Activated T-helper 2 cell treated with anti-CD3 and anti-CD28 coated beads, Interferon-gamma antibody, Interleukin-2, Interleukin-4, amounts not matched to agents 10 μg/mL and 5 μg/mL and 100 μg/mL, durations not matched to agents 14 hours and 24 hours and 36 hours (primary cell): ENCODE data around the gene ZNF91. TPM values are rescaled to one million over a fixed set of nuclear protein-coding genes. Genes with fewer than 3 reads are reported as not detected.
"Not testable (repeated sequence)": the region's sequence is repeated elsewhere in the genome, so short reads cannot be mapped to it uniquely, and the experiment has no call there.

ENCODE experiments used
- DNase-seq: peaks from one replicate; pipeline ENCODE4 v3.0.0; 2021; ENCODE audit warnings: low spot score
- H3K27ac Mint-ChIP-seq: one replicate; pipeline ENCODE4 v1.8.0; 2021; ENCODE audit warnings: mixed read lengths
- H3K27me3 Mint-ChIP-seq: one replicate; pipeline ENCODE4 v1.8.0; 2021; ENCODE audit warnings: low read depth, mixed read lengths
- H3K36me3 Mint-ChIP-seq: one replicate; pipeline ENCODE4 v1.8.0; 2021; ENCODE audit warnings: low read depth, mixed read lengths
- H3K4me1 Mint-ChIP-seq: one replicate; pipeline ENCODE4 v1.8.0; 2021; ENCODE audit warnings: low read depth, mixed read lengths
- H3K4me3 Mint-ChIP-seq: one replicate; pipeline ENCODE4 v1.8.0; 2021; ENCODE audit warnings: low read depth, mild to moderate bottlenecking, moderate library complexity, mixed read lengths
- H3K9me3 Mint-ChIP-seq: one replicate; pipeline ENCODE4 v1.8.0; 2021; ENCODE audit warnings: mixed read lengths
- intact Hi-C: fragments of 100-400 bp; cut with micrococcal nuclease; formaldehyde crosslinking; loops from one replicate; pipeline ENCODE4 v1.15.1; 2023
- total RNA-seq: library from RNA; stranded (reverse); gene quantifications from 2 replicates; pipeline ENCODE4 v1.2.3, GENCODE V29; 2022

Gene ZNF91
- total RNA-seq, 1 donor from 2014 or later = 26.5 TPM

DNA sequence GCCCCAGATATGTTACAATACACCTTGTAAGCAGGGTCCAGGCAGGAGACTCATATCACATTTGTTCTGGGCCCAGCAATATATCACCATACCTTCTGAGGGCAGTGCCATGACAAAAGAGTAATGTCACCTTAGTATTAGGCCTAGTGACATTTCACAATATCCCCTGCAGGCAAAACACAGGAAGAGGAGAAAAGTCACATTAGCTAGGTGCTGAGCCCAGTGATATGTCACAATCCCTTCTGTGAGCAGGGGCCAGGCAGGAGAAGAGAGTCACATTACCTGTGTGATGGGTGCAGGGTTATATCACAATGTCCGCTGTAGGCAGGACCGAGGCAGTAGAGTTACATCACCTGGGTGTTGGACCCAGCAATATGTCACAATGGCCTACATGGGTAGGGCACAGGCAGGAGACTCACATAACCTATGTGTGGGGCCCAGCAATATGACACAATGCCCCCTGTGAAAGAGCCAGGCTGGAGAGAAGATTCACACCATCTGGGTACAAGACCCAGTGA, 12.4 kb upstream of the ZNF91 start:
- peaks cover 51% of the 10 kb centered on the region for H3K9me3 Mint-ChIP-seq
- no peaks in the 10 kb centered on the region for H3K4me1 Mint-ChIP-seq
- no peak overlapping the region for H3K27ac Mint-ChIP-seq
- no peaks in the 10 kb centered on the region for H3K27me3 Mint-ChIP-seq
- no peak for DNase-seq
- intact Hi-C loops = no loop called here
- no peak overlapping the region for H3K4me3 Mint-ChIP-seq
- H3K36me3 Mint-ChIP-seq = no peaks in the 10 kb centered on the region

- intact Hi-C loops = no loop called here
- no peaks in the 10 kb centered on the region for H3K27me3 Mint-ChIP-seq
- peaks cover 58% of the 10 kb centered on the region for H3K9me3 Mint-ChIP-seq
- H3K27ac Mint-ChIP-seq = no peak overlapping the region
- H3K4me3 Mint-ChIP-seq = no peak overlapping the region
- DNase-seq = no peak
- H3K36me3 Mint-ChIP-seq = no peaks in the 10 kb centered on the region
- H3K4me1 Mint-ChIP-seq = no peaks in the 10 kb centered on the region
Measured at GRCh38 chr19:23406721-23407120, 11.4 kb upstream of the ZNF91 start.

GRCh38 chr19:23406091-23406490, 10.8 kb upstream of the ZNF91 start:
- Mint-ChIP-seq H3K36me3 (no peaks in the 10 kb centered on the region), H3K4me3 (no peak overlapping the region), H3K27ac (no peak overlapping the region), H3K4me1 (no peaks in the 10 kb centered on the region), H3K9me3 (peaks cover 58% of the 10 kb centered on the region), H3K27me3 (no peaks in the 10 kb centered on the region)
- intact Hi-C loops = no loop called here
- DNase-seq = no peak

GRCh38 chr19:23404676-23405075, 9.4 kb upstream of the ZNF91 start:
- Mint-ChIP-seq H3K36me3 (no peaks in the 10 kb centered on the region), H3K27me3 (no peaks in the 10 kb centered on the region), H3K4me3 (no peak overlapping the region), H3K4me1 (no peaks in the 10 kb centered on the region), H3K9me3 (peaks cover 61% of the 10 kb centered on the region), H3K27ac (no peak overlapping the region)
- intact Hi-C loops = no loop called here
- DNase-seq = no peak

DNA sequence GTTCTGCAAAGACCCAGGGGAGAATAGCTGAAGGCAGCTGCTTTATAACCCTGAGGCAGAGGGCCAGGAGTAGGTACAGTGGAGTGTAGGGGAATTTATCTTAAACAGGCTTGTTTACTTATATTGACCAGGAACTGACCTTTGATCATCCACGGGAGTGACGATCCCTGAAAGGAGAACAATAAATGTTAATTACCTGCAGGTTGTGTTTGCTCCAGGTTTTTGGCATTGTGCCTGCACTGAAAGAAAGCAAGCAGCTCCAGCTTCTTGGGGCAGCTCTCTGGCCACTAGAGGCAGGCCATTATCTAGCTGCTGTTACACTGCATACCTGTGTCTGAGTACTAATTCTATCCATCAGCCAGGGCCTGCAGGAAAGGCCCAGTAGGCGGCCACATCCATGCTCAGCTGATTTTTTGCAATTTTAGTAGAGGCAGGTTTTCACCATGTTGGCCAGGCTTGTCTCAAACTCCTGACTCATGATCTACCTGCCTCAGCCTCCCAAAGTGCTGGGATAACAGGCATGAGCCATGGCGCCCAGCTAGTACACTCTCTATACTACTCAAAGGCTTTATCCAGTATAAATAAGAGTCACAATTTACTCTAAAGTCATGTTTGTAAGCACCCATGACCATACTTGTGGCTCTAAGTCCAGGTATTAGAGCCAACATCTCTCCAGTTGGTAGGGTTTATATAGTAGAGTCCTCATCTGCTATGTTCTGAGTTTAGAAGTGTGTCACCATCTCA, 8.5 kb upstream of the ZNF91 start:
- H3K27me3 Mint-ChIP-seq = no peaks in the 10 kb centered on the region

GRCh38 chr19:23403052-23403451, 7.8 kb upstream of the ZNF91 start:
- H3K36me3 Mint-ChIP-seq = no peaks in the 10 kb centered on the region
- H3K27me3 Mint-ChIP-seq = no peaks in the 10 kb centered on the region
- DNase-seq = no peak
- H3K4me1 Mint-ChIP-seq = no peaks in the 10 kb centered on the region
- H3K27ac Mint-ChIP-seq = no peak overlapping the region
- H3K4me3 Mint-ChIP-seq = no peak overlapping the region
- peaks cover 62% of the 10 kb centered on the region for H3K9me3 Mint-ChIP-seq
- intact Hi-C loops = no loop called here

More for the DNA sequence above, 8.5 kb upstream of the ZNF91 start:
- Mint-ChIP-seq H3K36me3 (no peaks in the 10 kb centered on the region), H3K4me1 (no peaks in the 10 kb centered on the region), H3K9me3 (peaks cover 64% of the 10 kb centered on the region), H3K27ac (no peak overlapping the region), H3K4me3 (no peak overlapping the region)
- intact Hi-C loops = no loop called here
- no peak for DNase-seq

DNA sequence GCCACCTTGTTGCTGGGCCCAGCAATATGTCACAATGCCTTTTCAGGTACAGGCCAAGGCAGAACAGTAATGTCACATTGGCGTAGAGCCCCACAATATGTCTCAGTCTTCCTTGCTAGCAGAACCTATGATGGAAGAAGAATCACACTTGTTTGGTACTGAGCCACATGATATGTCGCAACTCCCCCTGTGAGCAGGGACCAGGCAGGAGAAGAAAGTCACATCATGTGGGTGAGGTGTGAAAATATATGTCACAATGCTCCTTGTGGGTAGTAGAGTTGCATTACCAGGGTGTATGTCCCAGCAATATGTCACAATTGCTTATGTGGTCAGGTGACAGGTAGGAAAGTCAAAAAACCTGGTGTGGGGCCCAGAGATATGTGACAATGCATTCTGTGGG, 7.1 kb upstream of the ZNF91 start:
- no peak overlapping the region for H3K27ac Mint-ChIP-seq

DNA sequence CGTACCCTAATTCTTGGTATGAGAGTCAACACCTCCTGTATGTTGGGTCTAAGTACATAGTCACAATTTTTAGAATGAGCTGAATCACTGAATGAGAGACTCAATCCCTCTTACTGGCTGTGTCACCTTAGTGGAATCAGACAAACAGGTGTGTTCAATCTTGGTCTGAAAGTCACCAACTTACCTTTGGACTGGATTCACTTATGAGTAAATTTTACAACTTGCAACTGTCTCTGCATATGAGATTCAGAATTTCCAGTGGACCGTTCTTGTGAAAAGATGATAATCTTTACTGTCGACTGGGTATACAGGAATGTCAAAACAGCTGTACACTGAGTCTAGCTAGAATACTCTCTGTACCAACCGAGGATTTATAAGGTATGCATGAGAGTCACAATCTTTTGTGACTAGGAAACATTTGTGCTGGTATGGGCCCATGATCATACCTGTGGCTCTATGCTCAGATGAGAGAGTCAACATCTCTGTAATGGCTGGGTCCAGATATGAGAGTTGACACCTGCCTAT, 5.9 kb upstream of the ZNF91 start:
- DNase-seq = no peak
- intact Hi-C loops = no loop called here
- Mint-ChIP-seq H3K27me3 (no peaks in the 10 kb centered on the region), H3K9me3 (peaks cover 59% of the 10 kb centered on the region), H3K4me3 (no peak overlapping the region), H3K27ac (no peak overlapping the region), H3K4me1 (no peaks in the 10 kb centered on the region), H3K36me3 (no peaks in the 10 kb centered on the region)

More for the DNA sequence above, 7.1 kb upstream of the ZNF91 start:
- Mint-ChIP-seq H3K27me3 (no peaks in the 10 kb centered on the region), H3K4me1 (no peaks in the 10 kb centered on the region), H3K36me3 (no peaks in the 10 kb centered on the region), H3K4me3 (no peak overlapping the region), H3K9me3 (peaks cover 62% of the 10 kb centered on the region)
- intact Hi-C loops = no loop called here
- no peak for DNase-seq

GRCh38 chr19:23399443-23399842, 4.2 kb upstream of the ZNF91 start:
- H3K27me3 Mint-ChIP-seq = no peaks in the 10 kb centered on the region
- peaks cover 9% of the 10 kb centered on the region for H3K36me3 Mint-ChIP-seq
- DNase-seq = no peak
- no peak overlapping the region for H3K4me3 Mint-ChIP-seq
- intact Hi-C loops = loop anchor here (10.0 kb wide), 2 partner anchors 125 to 355 kb away; partner anchors contain the start of gene ZNF681
- H3K4me1 Mint-ChIP-seq = no peaks in the 10 kb centered on the region
- H3K27ac Mint-ChIP-seq = no peak overlapping the region
- peaks cover 47% of the 10 kb centered on the region for H3K9me3 Mint-ChIP-seq

DNA sequence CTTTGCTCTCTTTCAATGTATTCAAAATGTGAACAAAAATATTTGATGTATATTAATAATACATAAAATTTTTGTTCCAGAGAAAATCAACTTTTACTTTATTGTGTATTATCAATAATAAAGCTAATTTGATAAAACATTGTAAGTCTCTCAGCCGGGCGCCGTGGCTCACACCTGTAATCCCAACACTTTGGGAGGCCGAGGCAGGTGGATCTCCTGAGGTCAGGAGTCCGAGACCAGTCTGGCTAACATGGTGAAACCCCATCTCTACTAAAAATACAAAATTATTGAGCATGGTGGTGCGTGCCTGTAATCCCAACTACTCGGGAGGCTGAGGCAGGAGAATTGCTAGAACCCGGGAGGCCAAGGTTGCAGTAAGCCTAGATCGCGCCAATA, 449 bp upstream of the ZNF91 start:
- Mint-ChIP-seq H3K9me3 (peaks cover 51% of the 10 kb centered on the region), H3K36me3 (peaks cover 43% of the 10 kb centered on the region), H3K4me3 (peak overlapping the region; percentile 30)
- intact Hi-C loops = loop anchor here (10.0 kb wide), 2 partner anchors 121 to 359 kb away; partner anchors contain the start of gene ZNF681
- DNase-seq, H3K27me3 Mint-ChIP-seq, H3K27ac Mint-ChIP-seq, H3K4me1 Mint-ChIP-seq: not testable (repeated sequence)

GRCh38 chr19:23394511-23394910, 760 bp downstream of the ZNF91 start:
- Mint-ChIP-seq H3K36me3 (peaks cover 55% of the 10 kb centered on the region), H3K4me1 (no peaks in the 10 kb centered on the region), H3K4me3 (peak overlapping the region; percentile 97), H3K27ac (peak overlapping the region; percentile 98), H3K27me3 (no peaks in the 10 kb centered on the region), H3K9me3 (peaks cover 47% of the 10 kb centered on the region)
- DNase-seq = peak; percentile 21
- intact Hi-C loops = loop anchor here (10.0 kb wide), 2 partner anchors 120 to 360 kb away; partner anchors contain the start of gene ZNF681

DNA sequence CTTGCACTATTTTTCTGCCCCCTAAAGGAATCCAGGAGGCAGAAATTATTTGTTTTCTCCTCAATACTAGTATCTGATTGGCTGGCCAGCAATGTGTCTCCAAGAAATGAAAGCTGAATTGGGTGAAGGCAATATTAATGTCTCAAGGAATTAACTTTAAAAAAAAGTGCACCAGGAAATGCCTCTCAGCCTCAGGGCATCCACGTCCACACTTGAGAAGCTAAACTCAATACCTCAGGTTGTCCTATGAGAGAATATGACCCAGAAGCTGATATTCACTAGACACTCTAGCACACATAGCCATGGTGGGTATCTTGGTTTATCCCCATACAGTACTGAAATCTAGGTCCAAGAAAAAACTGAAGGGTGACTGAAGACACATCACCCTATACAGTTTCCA, 2.1 kb downstream of the ZNF91 start:
- intact Hi-C loops = loop anchor here (10.0 kb wide), 2 partner anchors 118 to 362 kb away; partner anchors contain the start of gene ZNF681
- Mint-ChIP-seq H3K4me3 (peak overlapping the region; percentile 97), H3K4me1 (no peaks in the 10 kb centered on the region), H3K27me3 (no peaks in the 10 kb centered on the region), H3K9me3 (peaks cover 51% of the 10 kb centered on the region), H3K36me3 (peaks cover 69% of the 10 kb centered on the region), H3K27ac (no peak overlapping the region)
- no peak for DNase-seq

DNA sequence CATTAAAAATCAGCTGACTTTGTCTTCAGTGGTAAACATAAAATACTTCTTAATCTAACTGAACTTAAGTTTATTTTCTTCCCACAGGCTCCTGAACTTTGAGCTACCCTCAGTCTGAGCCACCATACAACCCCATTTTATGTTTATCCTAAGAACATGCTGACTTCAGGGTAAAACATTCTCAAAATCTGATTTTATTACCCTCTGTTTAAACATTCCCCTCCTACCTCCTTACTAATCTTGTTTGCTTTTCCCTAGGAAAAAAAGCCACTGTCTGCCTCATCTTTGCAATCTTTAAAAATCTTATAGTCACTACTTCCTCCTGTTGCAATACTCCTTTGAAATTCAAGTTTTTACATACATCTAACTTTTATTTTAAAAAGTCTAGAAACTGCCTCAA, 4.0 kb downstream of the ZNF91 start:
- H3K4me1 Mint-ChIP-seq = no peaks in the 10 kb centered on the region
- no peak overlapping the region for H3K4me3 Mint-ChIP-seq
- H3K9me3 Mint-ChIP-seq = peaks cover 55% of the 10 kb centered on the region

More for the DNA sequence above, 4.0 kb downstream of the ZNF91 start:
- Mint-ChIP-seq H3K27me3 (no peaks in the 10 kb centered on the region), H3K36me3 (peaks cover 87% of the 10 kb centered on the region), H3K27ac (no peak overlapping the region)
- intact Hi-C loops = loop anchor here (10.0 kb wide), 2 partner anchors 116 to 364 kb away; partner anchors contain the start of gene ZNF681
- no peak for DNase-seq
